NCI-H146 (cell line): Measurements from ENCODE around the gene UPK2.

ENCODE experiments used
- DNase-seq: peaks from one replicate; lab custom pipeline; 2025; lab: John Stamatoyannopoulos, UW

Gene UPK2

GRCh38 chr11:118917481-118918127 is 38.5 kb upstream of the UPK2 start:
- peak; percentile 81 for DNase-seq

- peak; percentile 88 for DNase-seq
Observed at GRCh38 chr11:118918128-118918685, 37.9 kb upstream of the UPK2 start.

- peak; percentile 59 for DNase-seq
Observed at GRCh38 chr11:118918686-118919280, 37.3 kb upstream of the UPK2 start.

GRCh38 chr11:118921121-118921928 is 34.8 kb upstream of the UPK2 start:
- DNase-seq, result no peak

GRCh38 chr11:118921929-118922744 is 34.0 kb upstream of the UPK2 start:
- no peak for DNase-seq

GRCh38 chr11:118922745-118923627 is 33.1 kb upstream of the UPK2 start:
- no peak for DNase-seq

- DNase-seq, result no peak
Observed at GRCh38 chr11:118923721-118924587, 32.1 kb upstream of the UPK2 start.

- DNase-seq, result peak; percentile 47
Observed at GRCh38 chr11:118924591-118925585, 31.2 kb upstream of the UPK2 start.

- no peak for DNase-seq
Observed at GRCh38 chr11:118927554-118928100, 28.5 kb upstream of the UPK2 start.

GRCh38 chr11:118928101-118928869 is 27.8 kb upstream of the UPK2 start:
- DNase-seq, result peak; percentile 86

- DNase-seq, result peak; percentile 55
Observed at GRCh38 chr11:118928870-118929500, 27.1 kb upstream of the UPK2 start.

- DNase-seq, result peak; percentile 77
Observed at GRCh38 chr11:118929501-118930093, 26.5 kb upstream of the UPK2 start.

GRCh38 chr11:118930094-118930712 is 25.9 kb upstream of the UPK2 start:
- DNase-seq, result peak; percentile 96

GRCh38 chr11:118931571-118931970 is 24.5 kb upstream of the UPK2 start:
- no peak for DNase-seq

GRCh38 chr11:118933486-118933885 is 22.6 kb upstream of the UPK2 start:
- no peak for DNase-seq

GRCh38 chr11:118935376-118935775 is 20.7 kb upstream of the UPK2 start:
- no peak for DNase-seq
